Measurements from ENCODE around the gene EBF3. TPM values are rescaled to one million over a fixed set of nuclear protein-coding genes. Genes with fewer than 3 reads are reported as not detected.

The EBF3 gene
- total RNA-seq, 1 experiment from 2014 or later, result 0.22 TPM

- Histone ChIP-seq H3K23ac (ENCODE audit: insufficient read length, low read depth, low read length) (no peak overlapping the region), H3T11ph (ENCODE audit: low read length) (no peak overlapping the region), H3K23me2 (ENCODE audit: insufficient read length, low read depth, low read length, poor library complexity, severe bottlenecking) (no peaks in the 10 kb centered on the region), H4K5ac (ENCODE audit: insufficient read length, low read depth, low read length) (no peak overlapping the region), H2AK5ac (ENCODE audit: insufficient read length, low read length) (no peak overlapping the region), H2BK15ac (ENCODE audit: low read depth, low read length) (no peak overlapping the region), H3K27me3 (ENCODE audit: insufficient read depth, low read length) (no peaks in the 10 kb centered on the region), H2AFZ (ENCODE audit: low read length) (no peak overlapping the region), H2BK20ac (ENCODE audit: low read depth, low read length, poor library complexity, severe bottlenecking) (no peak overlapping the region), H2BK120ac (ENCODE audit: low read depth, low read length, poor library complexity, severe bottlenecking) (no peak overlapping the region), H2BK5ac (ENCODE audit: insufficient read length, low read length) (no peak overlapping the region), H3K56ac (ENCODE audit: insufficient read length, low read depth, low read length) (no peak overlapping the region), H3K4ac (ENCODE audit: low read depth, low read length) (no peak overlapping the region), H3K9me3 (ENCODE audit: control insufficient read depth, low read depth, low read length) (no peaks in the 10 kb centered on the region), H4K8ac (replicated peaks; ENCODE audit: insufficient read length, low read depth, low read length) (no peak overlapping the region), H3K79me2 (ENCODE audit: insufficient read depth, low read length) (no peaks in the 10 kb centered on the region), H3K18ac (ENCODE audit: insufficient read length, low read depth, low read length) (no peak overlapping the region), H3K9ac (ENCODE audit: extremely low read depth, insufficient read length, low read length) (no peak overlapping the region), H3K79me1 (ENCODE audit: insufficient read depth, low read depth, low read length, poor library complexity, severe bottlenecking) (no peaks in the 10 kb centered on the region), H4K91ac (ENCODE audit: insufficient read length, low read depth, low read length) (no peak overlapping the region), H3K27ac (ENCODE audit: insufficient read length, low read depth, low read length) (no peak overlapping the region), H2BK12ac (ENCODE audit: insufficient read length, low read depth, low read length) (no peak overlapping the region), H3K4me1 (ENCODE audit: insufficient read depth, low read length) (no peaks in the 10 kb centered on the region), H3K14ac (ENCODE audit: insufficient read depth, low read length) (no peak overlapping the region), H3K4me2 (ENCODE audit: insufficient read depth, insufficient read length, low read length) (no peak overlapping the region), H4K20me1 (ENCODE audit: control insufficient read depth, insufficient read depth, insufficient read length) (peaks cover 5% of the 10 kb centered on the region)
- Mint-ChIP-seq H3K4me3 (no peak overlapping the region), H3K36me3 (ENCODE audit: insufficient read depth in 1 of 3, low read depth in 3 of 3) (no peaks in the 10 kb centered on the region; a peak in 1 of 7 replicates), H3K4me1 (peaks cover 19 to 21% of the 10 kb centered on the region in 2 experiments), H3K27me3 (ENCODE audit: low read depth) (peaks cover 3% of the 10 kb centered on the region; the same call in 1 of the 2 replicates), H3K9me3 (peaks cover 0 to 3% of the 10 kb centered on the region in 2 experiments; a peak in 3 of 5 replicates), H3K27ac (0 out of 7 replicates have a peak overlapping the region, but pooled peaks of 1 of the 3 experiments have one; percentile 22)
- WGBS (ENCODE audit: extremely low coverage, insufficient read length, low lambda C conversion rate), result no CpG with 5 or more reads among the region's 3 CpGs
- no peak for TF ChIP-seq CTCF (conservative IDR thresholded peaks at IDR 0.05)
- DNase-seq, result no peak
These were observed 55.0 kb downstream of the EBF3 start for GRCh38 chr10:129909080-129909479.
